Activated CD4-positive, alpha-beta T cell treated with anti-CD3 and anti-CD28 coated beads for 36 hours (primary cell): ENCODE measurements around the gene ATP6V0E2. TPM values are rescaled to one million over a fixed set of nuclear protein-coding genes. Genes with fewer than 3 reads are reported as not detected.

Experiments
- ATAC-seq: fragments of 200-7000 bp; cut with Tn5 transposase; one replicate; pipeline ENCODE4 v1.10.0; 2021; ENCODE audit warnings: mild to moderate bottlenecking, moderate library complexity
- CTCF ChIA-PET: fragments of 350-600 bp; sonication (Branson Sonifier 250); formaldehyde crosslinking; loops from one replicate; lab custom pipeline; 2021; ENCODE audit warnings: antibody characterized with exemption; lab: Charles Lee
- POLR2A ChIA-PET: fragments of 350-600 bp; sonication (Branson Sonifier 250); formaldehyde crosslinking; loops from one replicate; lab custom pipeline; 2021; ENCODE audit warnings: antibody characterized with exemption, inconsistent platforms; lab: Charles Lee
- DNase-seq: peaks from one replicate; pipeline ENCODE4 v3.0.0-alpha.2; 2020
- H3K27ac Mint-ChIP-seq: one replicate; pipeline ENCODE4 v1.8.0; 2021; ENCODE audit warnings: mixed read lengths
- H3K27me3 Mint-ChIP-seq: one replicate; pipeline ENCODE4 v1.8.0; 2021; ENCODE audit warnings: mixed read lengths
- H3K36me3 Mint-ChIP-seq: one replicate; pipeline ENCODE4 v1.8.0; 2021; ENCODE audit warnings: low read depth, mixed read lengths
- H3K4me1 Mint-ChIP-seq: one replicate; pipeline ENCODE4 v1.8.0; 2021; ENCODE audit warnings: mixed read lengths
- H3K4me3 Mint-ChIP-seq: one replicate; pipeline ENCODE4 v1.8.0; 2021; ENCODE audit warnings: mild to moderate bottlenecking, moderate library complexity, mixed read lengths
- H3K9me3 Mint-ChIP-seq: one replicate; pipeline ENCODE4 v1.8.0; 2021; ENCODE audit warnings: low read depth, mixed read lengths
- intact Hi-C, 2 experiments: fragments of 100-400 bp; cut with DNase I in 1 of 2; cut with micrococcal nuclease in 1 of 2; formaldehyde crosslinking; loops; one replicate each; pipeline versions ENCODE4 v1.14.2 to v1.15.1; 2022 to 2024; cut with DNase I, micrococcal nuclease
- total RNA-seq, 2 experiments: library from RNA; stranded (reverse); gene quantifications; one replicate each; pipeline ENCODE4 v1.2.3, GENCODE V29; 2021

ATP6V0E2 gene
- total RNA-seq, 2 experiments from 2014 or later = 33.9 to 41.3 TPM

- ChIA-PET POLR2A (no interaction called here), CTCF (no interaction called here)
- Mint-ChIP-seq H3K9me3 (no peaks in the 10 kb centered on the region), H3K4me3 (no peak overlapping the region), H3K36me3 (peaks cover 24% of the 10 kb centered on the region), H3K27ac (peak overlapping the region; percentile 89), H3K27me3 (no peaks in the 10 kb centered on the region), H3K4me1 (peaks cover 76% of the 10 kb centered on the region)
- ATAC-seq = no peak
- DNase-seq = no peak
- intact Hi-C loops = no loop called here
Observed at GRCh38 chr7:149866139-149866778, 7.5 kb upstream of the ATP6V0E2 start.

GRCh38 chr7:149866779-149867447 is 6.9 kb upstream of the ATP6V0E2 start:
- no peak for DNase-seq
- Mint-ChIP-seq H3K4me3 (no peak overlapping the region), H3K27ac (peak overlapping the region; percentile 89), H3K4me1 (peaks cover 81% of the 10 kb centered on the region), H3K27me3 (no peaks in the 10 kb centered on the region), H3K9me3 (no peaks in the 10 kb centered on the region), H3K36me3 (peaks cover 20% of the 10 kb centered on the region)
- no peak for ATAC-seq
- ChIA-PET POLR2A (interaction anchor here (1.1 kb wide), 1 partner anchor 12 kb away, joined by 3 read pairs; no protein-coding TSS in a partner anchor), CTCF (interaction anchor here (0.8 kb wide), 1 partner anchor 241 kb away, joined by 3 read pairs; no protein-coding TSS in a partner anchor)
- intact Hi-C loops = no loop called here

GRCh38 chr7:149867762-149868622 is 5.8 kb upstream of the ATP6V0E2 start:
- no peaks in the 10 kb centered on the region for H3K9me3 Mint-ChIP-seq
- peaks cover 20% of the 10 kb centered on the region for H3K36me3 Mint-ChIP-seq
- peaks cover 88% of the 10 kb centered on the region for H3K4me1 Mint-ChIP-seq
- intact Hi-C loops = no loop called here
- DNase-seq = no peak
- ChIA-PET POLR2A (interaction anchor here (1.0 to 1.1 kb wide), 2 partner anchors 13 to 30 kb away, joined by 3 read pairs; partner anchors contain the start of gene ZNF862), CTCF (interaction anchor here (0.6 to 0.8 kb wide), 2 partner anchors 242 to 314 kb away, joined by 3 read pairs; no protein-coding TSS in a partner anchor)
- peak overlapping the region; percentile 89 for H3K27ac Mint-ChIP-seq
- H3K4me3 Mint-ChIP-seq = no peak overlapping the region
- no peak for ATAC-seq
- H3K27me3 Mint-ChIP-seq = no peaks in the 10 kb centered on the region

- ChIA-PET POLR2A (interaction anchor here (1.0 kb wide), 1 partner anchor 31 kb away, joined by 3 read pairs; the partner anchor contains the start of gene ZNF862), CTCF (interaction anchor here (0.6 to 3.3 kb wide), 4 partner anchors 8 to 313 kb away, joined by 3 to 26 read pairs (median 5); no protein-coding TSS in a partner anchor)
- no peak for DNase-seq
- Mint-ChIP-seq H3K36me3 (peaks cover 20% of the 10 kb centered on the region), H3K27me3 (no peaks in the 10 kb centered on the region), H3K27ac (peak overlapping the region; percentile 83), H3K4me3 (no peak overlapping the region), H3K9me3 (no peaks in the 10 kb centered on the region), H3K4me1 (peaks cover 85% of the 10 kb centered on the region)
- no peak for ATAC-seq
- intact Hi-C loops = no loop called here
Observed at GRCh38 chr7:149868623-149869290, 5.0 kb upstream of the ATP6V0E2 start.

GRCh38 chr7:149869291-149869650 is 4.5 kb upstream of the ATP6V0E2 start:
- H3K4me3 Mint-ChIP-seq = no peak overlapping the region
- DNase-seq = no peak
- CTCF ChIA-PET = interaction anchor here (1.2 to 3.3 kb wide), 5 partner anchors 9 to 30 kb away, joined by 4 to 26 read pairs (median 6); partner anchors contain the start of gene ZNF862
- POLR2A ChIA-PET = interaction anchor here (1.4 kb wide), 1 partner anchor 15 kb away, joined by 4 read pairs; no protein-coding TSS in a partner anchor
- no peaks in the 10 kb centered on the region for H3K27me3 Mint-ChIP-seq
- H3K36me3 Mint-ChIP-seq = peaks cover 19% of the 10 kb centered on the region
- peak overlapping the region; percentile 83 for H3K27ac Mint-ChIP-seq
- intact Hi-C loops = no loop called here
- ATAC-seq = no peak
- peaks cover 85% of the 10 kb centered on the region for H3K4me1 Mint-ChIP-seq
- H3K9me3 Mint-ChIP-seq = no peaks in the 10 kb centered on the region

GRCh38 chr7:149869867-149870266 is 3.9 kb upstream of the ATP6V0E2 start:
- peak; percentile 71 for DNase-seq

GRCh38 chr7:149870274-149870673 is 3.5 kb upstream of the ATP6V0E2 start:
- ChIA-PET POLR2A (interaction anchor here (1.4 kb wide), 1 partner anchor 16 kb away, joined by 4 read pairs; no protein-coding TSS in a partner anchor), CTCF (interaction anchor here (0.6 to 3.3 kb wide), 6 partner anchors 10 to 492 kb away, joined by 3 to 26 read pairs (median 6); partner anchors contain the start of gene ZNF862)
- Mint-ChIP-seq H3K4me3 (peak overlapping the region; percentile 39), H3K36me3 (peaks cover 14% of the 10 kb centered on the region), H3K27me3 (no peaks in the 10 kb centered on the region), H3K4me1 (peaks cover 86% of the 10 kb centered on the region), H3K9me3 (no peaks in the 10 kb centered on the region), H3K27ac (peak overlapping the region; percentile 83)
- intact Hi-C loops = loop anchor here (2.0 to 10.0 kb wide), 8 partner anchors 15 to 985 kb away; partner anchors contain the start of genes ACTR3C (in 1 of the 2), EZH2 (in 1 of the 2), GIMAP5 (in 1 of the 2) and LRRC61 (in 1 of the 2)
- no peak for DNase-seq
- ATAC-seq = peak; percentile 2

More at GRCh38 chr7:149869867-149870266, 3.9 kb upstream of the ATP6V0E2 start:
- peaks cover 86% of the 10 kb centered on the region for H3K4me1 Mint-ChIP-seq
- ATAC-seq = peak; percentile 40
- POLR2A ChIA-PET = interaction anchor here (1.4 kb wide), 1 partner anchor 15 kb away, joined by 4 read pairs; no protein-coding TSS in a partner anchor
- no peaks in the 10 kb centered on the region for H3K9me3 Mint-ChIP-seq
- peaks cover 17% of the 10 kb centered on the region for H3K36me3 Mint-ChIP-seq
- intact Hi-C loops = loop anchor here (2.0 to 10.0 kb wide), 8 partner anchors 15 to 985 kb away; partner anchors contain the start of genes ACTR3C (in 1 of the 2), EZH2 (in 1 of the 2), GIMAP5 (in 1 of the 2) and LRRC61 (in 1 of the 2)
- H3K27ac Mint-ChIP-seq = peak overlapping the region; percentile 83
- no peaks in the 10 kb centered on the region for H3K27me3 Mint-ChIP-seq
- CTCF ChIA-PET = interaction anchor here (1.2 to 3.3 kb wide), 5 partner anchors 9 to 31 kb away, joined by 4 to 26 read pairs (median 6); partner anchors contain the start of gene ZNF862
- H3K4me3 Mint-ChIP-seq = peak overlapping the region; percentile 39

GRCh38 chr7:149870701-149871483 is 2.9 kb upstream of the ATP6V0E2 start:
- peaks cover 86% of the 10 kb centered on the region for H3K4me1 Mint-ChIP-seq
- peak; percentile 16 for ATAC-seq
- no peak overlapping the region for H3K4me3 Mint-ChIP-seq
- CTCF ChIA-PET = interaction anchor here (0.6 to 3.3 kb wide), 9 partner anchors 10 to 492 kb away, joined by 3 to 26 read pairs (median 4); partner anchors contain the start of gene ZNF862
- H3K9me3 Mint-ChIP-seq = no peaks in the 10 kb centered on the region
- intact Hi-C loops = loop anchor here (2.0 to 10.0 kb wide), 8 partner anchors 16 to 986 kb away; partner anchors contain the start of genes ACTR3C (in 1 of the 2), EZH2 (in 1 of the 2), GIMAP5 (in 1 of the 2) and LRRC61 (in 1 of the 2)
- POLR2A ChIA-PET = interaction anchor here (0.8 to 1.4 kb wide), 3 partner anchors 13 to 250 kb away, joined by 4 to 6 read pairs (median 4); no protein-coding TSS in a partner anchor
- no peaks in the 10 kb centered on the region for H3K27me3 Mint-ChIP-seq
- peaks cover 15% of the 10 kb centered on the region for H3K36me3 Mint-ChIP-seq
- peak; percentile 71 for DNase-seq
- peak overlapping the region; percentile 83 for H3K27ac Mint-ChIP-seq

GRCh38 chr7:149871576-149871975 is 2.2 kb upstream of the ATP6V0E2 start:
- DNase-seq = peak; percentile 34
- POLR2A ChIA-PET = interaction anchor here (0.7 to 1.0 kb wide), 3 partner anchors 12 to 251 kb away, joined by 3 to 6 read pairs (median 4); partner anchors contain the start of gene ZNF862
- no peaks in the 10 kb centered on the region for H3K27me3 Mint-ChIP-seq
- peaks cover 21% of the 10 kb centered on the region for H3K36me3 Mint-ChIP-seq
- H3K9me3 Mint-ChIP-seq = no peaks in the 10 kb centered on the region
- intact Hi-C loops = loop anchor here (2.0 to 10.0 kb wide), 8 partner anchors 17 to 987 kb away; partner anchors contain the start of genes ACTR3C (in 1 of the 2), EZH2 (in 1 of the 2), GIMAP5 (in 1 of the 2) and LRRC61 (in 1 of the 2)
- peaks cover 82% of the 10 kb centered on the region for H3K4me1 Mint-ChIP-seq
- H3K4me3 Mint-ChIP-seq = peak overlapping the region; percentile 22
- CTCF ChIA-PET = interaction anchor here (0.7 to 3.3 kb wide), 7 partner anchors 11 to 331 kb away, joined by 3 to 26 read pairs (median 4); partner anchors contain the start of gene ZNF862
- ATAC-seq = peak; percentile 7
- peak overlapping the region; percentile 56 for H3K27ac Mint-ChIP-seq
